IMR-90 (cell line): Measurements from ENCODE around the gene IDH3G.

ENCODE experiments used
- POLR2A ChIP-seq: IDR thresholded peaks from 2 replicates; pipeline ENCODE4 v1.6.1; 2012; ENCODE audit warnings: mild to moderate bottlenecking, low read depth, low read length
- TF ChIP-seq, protein P1 (sequence below): conservative IDR thresholded peaks from 2 replicates; pipeline ENCODE4 v1.5.1; 2012; ENCODE audit warnings: mild to moderate bottlenecking, low read depth, low read length, improper control_type of control experiment

DNA sequence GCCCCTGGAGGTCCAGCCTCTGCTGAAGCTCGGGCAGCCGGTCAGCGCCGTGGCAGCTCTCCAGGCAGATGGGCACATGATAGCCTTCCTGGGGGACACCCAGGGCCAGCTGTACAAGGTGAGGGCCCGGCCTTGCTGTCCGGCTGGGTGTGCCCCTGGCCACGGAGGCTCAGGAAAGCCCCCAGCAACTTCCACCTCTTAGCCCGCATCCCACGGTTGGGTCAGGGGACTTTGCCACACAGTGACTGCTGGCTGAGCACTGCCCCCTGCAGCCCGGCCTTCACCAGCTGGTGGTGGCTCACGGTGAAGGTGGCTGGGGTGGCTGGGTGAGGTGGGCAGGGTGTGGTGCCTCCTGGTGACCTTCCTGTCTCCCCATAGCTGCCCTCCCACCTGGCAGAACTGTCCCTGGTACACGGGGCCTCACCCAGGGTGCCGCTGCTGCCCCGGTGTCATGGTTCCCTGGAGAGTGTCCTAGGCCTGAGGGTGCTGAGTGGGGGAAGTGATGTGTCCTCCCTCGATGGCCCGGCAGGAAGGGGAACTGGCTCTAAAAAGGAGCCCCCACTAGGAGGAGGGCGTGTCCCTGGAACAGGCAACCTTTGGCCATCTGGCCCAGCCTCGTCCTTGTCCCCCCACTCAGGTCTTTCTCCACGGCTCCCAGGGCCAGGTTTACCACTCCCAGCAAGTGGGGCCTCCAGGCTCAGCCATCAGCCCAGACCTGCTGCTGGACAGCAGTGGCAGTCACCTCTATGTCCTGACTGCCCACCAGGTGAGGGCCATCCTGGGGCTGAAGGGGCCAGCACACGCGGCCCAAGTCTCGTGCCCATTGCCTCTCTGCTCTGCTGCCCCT, 25.6 kb downstream of the IDH3G start:
- TF ChIP-seq, protein P1, sequence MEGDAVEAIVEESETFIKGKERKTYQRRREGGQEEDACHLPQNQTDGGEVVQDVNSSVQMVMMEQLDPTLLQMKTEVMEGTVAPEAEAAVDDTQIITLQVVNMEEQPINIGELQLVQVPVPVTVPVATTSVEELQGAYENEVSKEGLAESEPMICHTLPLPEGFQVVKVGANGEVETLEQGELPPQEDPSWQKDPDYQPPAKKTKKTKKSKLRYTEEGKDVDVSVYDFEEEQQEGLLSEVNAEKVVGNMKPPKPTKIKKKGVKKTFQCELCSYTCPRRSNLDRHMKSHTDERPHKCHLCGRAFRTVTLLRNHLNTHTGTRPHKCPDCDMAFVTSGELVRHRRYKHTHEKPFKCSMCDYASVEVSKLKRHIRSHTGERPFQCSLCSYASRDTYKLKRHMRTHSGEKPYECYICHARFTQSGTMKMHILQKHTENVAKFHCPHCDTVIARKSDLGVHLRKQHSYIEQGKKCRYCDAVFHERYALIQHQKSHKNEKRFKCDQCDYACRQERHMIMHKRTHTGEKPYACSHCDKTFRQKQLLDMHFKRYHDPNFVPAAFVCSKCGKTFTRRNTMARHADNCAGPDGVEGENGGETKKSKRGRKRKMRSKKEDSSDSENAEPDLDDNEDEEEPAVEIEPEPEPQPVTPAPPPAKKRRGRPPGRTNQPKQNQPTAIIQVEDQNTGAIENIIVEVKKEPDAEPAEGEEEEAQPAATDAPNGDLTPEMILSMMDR, result no peak
- TF ChIP-seq POLR2A, result no peak
